Measurements from ENCODE around the gene NPM1.
"Not testable (repeated sequence)": the region's sequence is repeated elsewhere in the genome, so short reads cannot be mapped to it uniquely, and the experiment has no call there.

NPM1 gene

GRCh38 chr5:171390883-171391677, 3.4 kb downstream of the NPM1 start:
- no peak for DNase-seq (ENCODE audit: low read depth, low spot score)
- TF ChIP-seq CTCF (IDR thresholded peaks at IDR 0.05; ENCODE audit: insufficient read depth, low read length, missing control alignments), result no peak
- H3K4me3 ChIP-seq (ENCODE audit: low read depth, low read length), result peak overlapping the region; percentile 29; the same call in 1 of the 2 replicates
- ChIA-PET CTCF (no interaction called here), POLR2A (no interaction called here)

- POLR2A ChIA-PET, result interaction anchor here (0.7 kb wide), 1 partner anchor 100 kb away, joined by 3 read pairs; no protein-coding TSS in a partner anchor
- CTCF ChIA-PET, result interaction anchor here (0.7 to 2.4 kb wide), 4 partner anchors 14 to 1292 kb away, joined by 3 to 16 read pairs (median 3); no protein-coding TSS in a partner anchor
- no peak overlapping the region for H3K4me3 ChIP-seq (ENCODE audit: low read depth, low read length)
- TF ChIP-seq CTCF (IDR thresholded peaks at IDR 0.05; ENCODE audit: insufficient read depth, low read length, missing control alignments), result no peak
- no peak for DNase-seq (ENCODE audit: low read depth, low spot score)
Measured at GRCh38 chr5:171391996-171392577, 4.4 kb downstream of the NPM1 start.

- TF ChIP-seq CTCF (IDR thresholded peaks at IDR 0.05; ENCODE audit: insufficient read depth, low read length, missing control alignments), result no peak
- ChIA-PET POLR2A (no interaction called here), CTCF (interaction anchor here (0.7 to 2.4 kb wide), 4 partner anchors 13 to 1293 kb away, joined by 3 to 16 read pairs (median 3); no protein-coding TSS in a partner anchor)
- no peak for DNase-seq (ENCODE audit: low read depth, low spot score)
- H3K4me3 ChIP-seq (ENCODE audit: low read depth, low read length), result no peak overlapping the region
Measured at GRCh38 chr5:171392585-171393159, 5.0 kb downstream of the NPM1 start.

GRCh38 chr5:171395042-171395441, 7.4 kb downstream of the NPM1 start:
- CTCF ChIA-PET, result interaction anchor here (1.1 kb wide), 2 partner anchors 11 to 507 kb away, joined by 3 to 4 read pairs; no protein-coding TSS in a partner anchor

GRCh38 chr5:171396583-171396982, 8.9 kb downstream of the NPM1 start:
- DNase-seq (ENCODE audit: low read depth, low spot score); POLR2A ChIA-PET; H3K4me3 ChIP-seq (ENCODE audit: low read depth, low read length): not testable (repeated sequence)
- CTCF ChIA-PET, result interaction anchor here (1.0 to 1.1 kb wide), 2 partner anchors 9 to 512 kb away, joined by 3 read pairs; no protein-coding TSS in a partner anchor

More at GRCh38 chr5:171395042-171395441, 7.4 kb downstream of the NPM1 start:
- DNase-seq (ENCODE audit: low read depth, low spot score), result no peak
- no peak for TF ChIP-seq CTCF (IDR thresholded peaks at IDR 0.05; ENCODE audit: insufficient read depth, low read length, missing control alignments)
- POLR2A ChIA-PET, result no interaction called here
- no peak overlapping the region for H3K4me3 ChIP-seq (ENCODE audit: low read depth, low read length)

- TF ChIP-seq CTCF (IDR thresholded peaks at IDR 0.05; ENCODE audit: insufficient read depth, low read length, missing control alignments), result no peak
Measured at GRCh38 chr5:171397190-171397589, 9.5 kb downstream of the NPM1 start.

More at GRCh38 chr5:171397190-171397589, 9.5 kb downstream of the NPM1 start:
- H3K4me3 ChIP-seq (ENCODE audit: low read depth, low read length), result no peak overlapping the region
- no peak for DNase-seq (ENCODE audit: low read depth, low spot score)
- ChIA-PET CTCF (interaction anchor here (0.6 to 1.0 kb wide), 2 partner anchors 9 to 1103 kb away, joined by 3 read pairs; no protein-coding TSS in a partner anchor), POLR2A (no interaction called here)
